Measurements from ENCODE around the gene MT1B. TPM values are rescaled to one million over a fixed set of nuclear protein-coding genes. Genes with fewer than 3 reads are reported as not detected.

Gene MT1B
- total RNA-seq, 1 experiment from 2014 or later: not detected

DNA sequence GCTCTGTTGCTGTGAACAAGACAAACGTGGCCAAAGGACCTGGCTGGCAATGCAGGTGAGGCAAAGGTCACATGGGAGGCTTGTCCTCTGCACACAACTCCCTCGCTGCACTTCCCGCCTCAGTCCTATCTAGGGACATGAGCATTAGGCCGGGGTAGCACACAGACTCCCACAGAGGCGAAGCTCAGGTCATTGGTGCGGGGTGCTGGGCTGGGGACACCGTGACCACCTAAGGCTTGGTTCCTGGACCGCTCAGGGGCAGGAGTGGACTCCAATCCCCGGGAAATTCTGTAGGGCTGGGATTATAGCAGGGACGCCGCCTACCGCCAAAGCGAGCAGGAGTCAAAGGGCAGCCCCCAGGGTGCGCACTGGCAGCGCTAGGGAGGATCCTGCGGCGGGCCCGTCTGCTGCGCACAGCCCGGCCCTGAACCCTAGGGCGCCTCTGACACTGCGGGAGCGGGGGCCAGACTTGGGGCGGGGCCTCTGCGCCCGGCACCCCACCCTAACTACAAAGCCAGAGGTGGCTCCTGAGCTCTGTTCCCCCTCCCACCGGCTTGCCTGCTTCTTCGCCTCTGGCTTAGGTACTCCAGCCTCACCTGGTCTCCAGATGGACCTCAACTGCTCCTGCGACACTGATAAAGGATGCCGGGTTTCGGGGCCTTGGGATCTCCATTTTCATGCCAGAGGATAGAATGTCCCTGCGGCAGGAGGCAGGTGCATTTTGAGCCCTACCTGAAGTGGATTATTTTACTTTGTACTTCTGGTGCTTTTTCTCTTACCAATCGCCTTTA is 3.9 kb upstream of the MT1B start:
- ChIA-PET POLR2A (no interaction called here), RAD21 (ENCODE audit: low non-redundant PET in 1 of 2, low total read pairs in 2 of 2, uncharacterized antibody in 2 of 2, unreplicated experiment in 2 of 2) (no interaction called here), CTCF (no interaction called here)
- Histone ChIP-seq H3K27ac (ENCODE audit: low read depth, low read length) (no peak overlapping the region), H4K20me1 (ENCODE audit: insufficient read depth) (no peaks in the 10 kb centered on the region), H3K4me3 (replicated peaks in 1 of 2; ENCODE audit: low read depth in 1 of 2, low read length in 2 of 2) (no peak overlapping the region), H3K79me2 (ENCODE audit: insufficient read depth, low read length) (no peaks in the 10 kb centered on the region), H3K9ac (ENCODE audit: low read length) (no peak overlapping the region), H3K36me3 (ENCODE audit: control insufficient read depth in 1 of 2, insufficient read depth in 2 of 2, low read length in 2 of 2) (no peaks in the 10 kb centered on the region), H3K27me3 (ENCODE audit: insufficient read depth, low read length) (no peaks in the 10 kb centered on the region), H3K4me2 (ENCODE audit: low read length) (no peak overlapping the region), H3K9me3 (ENCODE audit: control insufficient read depth in 1 of 2, insufficient read depth in 1 of 2, low read depth in 1 of 2, low read length in 2 of 2) (no peaks in the 10 kb centered on the region), H3K9me2 (ENCODE audit: insufficient read depth) (no peaks in the 10 kb centered on the region), H3K4me1 (ENCODE audit: control insufficient read depth in 1 of 2, insufficient read depth in 2 of 2, low read length in 2 of 2) (peaks cover 11 to 23% of the 10 kb centered on the region in 2 experiments), H2AFZ (ENCODE audit: low read depth, low read length, poor library complexity, severe bottlenecking) (no peak overlapping the region)
- no TSS peak for BruUV-seq (replicated peaks)
- DNase-seq (ENCODE audit: low read depth, low spot score) (no peak), ATAC-seq (no peak)
- intact Hi-C loops (cut with micrococcal nuclease): no loop called here
- TF ChIP-seq SRF (IDR thresholded peaks at IDR 0.05; ENCODE audit: low read depth): no peak
- no peak for TF ChIP-seq EZH2phosphoT487 (IDR thresholded peaks at IDR 0.05; ENCODE audit: borderline replicate concordance)
- TF ChIP-seq FOSL1 (IDR thresholded peaks at IDR 0.05; ENCODE audit: low read depth): no peak
- TF ChIP-seq JUND (IDR thresholded peaks at IDR 0.05): no peak
- no peak for TF ChIP-seq EZH2 (IDR thresholded peaks at IDR 0.05)
- no peak for TF ChIP-seq CBX3 (IDR thresholded peaks at IDR 0.05; ENCODE audit: low read depth)
- no peak for TF ChIP-seq EGR1 (IDR thresholded peaks at IDR 0.05; ENCODE audit: low read depth)
- no peak for TF ChIP-seq TCF7L2 (IDR thresholded peaks at IDR 0.05; ENCODE audit: borderline replicate concordance, extremely low read depth, insufficient read depth, insufficient read length)
- TF ChIP-seq SP1 (IDR thresholded peaks at IDR 0.05; ENCODE audit: low read depth): no peak
- TF ChIP-seq ELF1 (IDR thresholded peaks at IDR 0.05; ENCODE audit: borderline replicate concordance, low read depth): no peak
- no peak for TF ChIP-seq ZFX (IDR thresholded peaks at IDR 0.05)
- no peak for TF ChIP-seq POLR2A (IDR thresholded peaks at IDR 0.05; ENCODE audit: borderline replicate concordance, extremely low read depth, insufficient read depth, insufficient read length)
- TF ChIP-seq, protein P1, sequence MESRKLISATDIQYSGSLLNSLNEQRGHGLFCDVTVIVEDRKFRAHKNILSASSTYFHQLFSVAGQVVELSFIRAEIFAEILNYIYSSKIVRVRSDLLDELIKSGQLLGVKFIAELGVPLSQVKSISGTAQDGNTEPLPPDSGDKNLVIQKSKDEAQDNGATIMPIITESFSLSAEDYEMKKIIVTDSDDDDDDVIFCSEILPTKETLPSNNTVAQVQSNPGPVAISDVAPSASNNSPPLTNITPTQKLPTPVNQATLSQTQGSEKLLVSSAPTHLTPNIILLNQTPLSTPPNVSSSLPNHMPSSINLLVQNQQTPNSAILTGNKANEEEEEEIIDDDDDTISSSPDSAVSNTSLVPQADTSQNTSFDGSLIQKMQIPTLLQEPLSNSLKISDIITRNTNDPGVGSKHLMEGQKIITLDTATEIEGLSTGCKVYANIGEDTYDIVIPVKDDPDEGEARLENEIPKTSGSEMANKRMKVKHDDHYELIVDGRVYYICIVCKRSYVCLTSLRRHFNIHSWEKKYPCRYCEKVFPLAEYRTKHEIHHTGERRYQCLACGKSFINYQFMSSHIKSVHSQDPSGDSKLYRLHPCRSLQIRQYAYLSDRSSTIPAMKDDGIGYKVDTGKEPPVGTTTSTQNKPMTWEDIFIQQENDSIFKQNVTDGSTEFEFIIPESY (IDR thresholded peaks at IDR 0.05; ENCODE audit: extremely low read depth, insufficient replicate concordance, low read length): no peak
- TF ChIP-seq, protein P2, sequence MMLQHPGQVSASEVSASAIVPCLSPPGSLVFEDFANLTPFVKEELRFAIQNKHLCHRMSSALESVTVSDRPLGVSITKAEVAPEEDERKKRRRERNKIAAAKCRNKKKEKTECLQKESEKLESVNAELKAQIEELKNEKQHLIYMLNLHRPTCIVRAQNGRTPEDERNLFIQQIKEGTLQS (IDR thresholded peaks at IDR 0.05): no peak
- no peak for TF ChIP-seq ZNF274 (IDR thresholded peaks at IDR 0.05; ENCODE audit: low read depth, low read length)
- TF ChIP-seq, protein P3, sequence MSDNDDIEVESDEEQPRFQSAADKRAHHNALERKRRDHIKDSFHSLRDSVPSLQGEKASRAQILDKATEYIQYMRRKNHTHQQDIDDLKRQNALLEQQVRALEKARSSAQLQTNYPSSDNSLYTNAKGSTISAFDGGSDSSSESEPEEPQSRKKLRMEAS (IDR thresholded peaks at IDR 0.05): no peak
- no peak for TF ChIP-seq YY1 (IDR thresholded peaks at IDR 0.05; ENCODE audit: extremely low read depth, insufficient replicate concordance, low read depth, low read length)
- TF ChIP-seq, protein P4, sequence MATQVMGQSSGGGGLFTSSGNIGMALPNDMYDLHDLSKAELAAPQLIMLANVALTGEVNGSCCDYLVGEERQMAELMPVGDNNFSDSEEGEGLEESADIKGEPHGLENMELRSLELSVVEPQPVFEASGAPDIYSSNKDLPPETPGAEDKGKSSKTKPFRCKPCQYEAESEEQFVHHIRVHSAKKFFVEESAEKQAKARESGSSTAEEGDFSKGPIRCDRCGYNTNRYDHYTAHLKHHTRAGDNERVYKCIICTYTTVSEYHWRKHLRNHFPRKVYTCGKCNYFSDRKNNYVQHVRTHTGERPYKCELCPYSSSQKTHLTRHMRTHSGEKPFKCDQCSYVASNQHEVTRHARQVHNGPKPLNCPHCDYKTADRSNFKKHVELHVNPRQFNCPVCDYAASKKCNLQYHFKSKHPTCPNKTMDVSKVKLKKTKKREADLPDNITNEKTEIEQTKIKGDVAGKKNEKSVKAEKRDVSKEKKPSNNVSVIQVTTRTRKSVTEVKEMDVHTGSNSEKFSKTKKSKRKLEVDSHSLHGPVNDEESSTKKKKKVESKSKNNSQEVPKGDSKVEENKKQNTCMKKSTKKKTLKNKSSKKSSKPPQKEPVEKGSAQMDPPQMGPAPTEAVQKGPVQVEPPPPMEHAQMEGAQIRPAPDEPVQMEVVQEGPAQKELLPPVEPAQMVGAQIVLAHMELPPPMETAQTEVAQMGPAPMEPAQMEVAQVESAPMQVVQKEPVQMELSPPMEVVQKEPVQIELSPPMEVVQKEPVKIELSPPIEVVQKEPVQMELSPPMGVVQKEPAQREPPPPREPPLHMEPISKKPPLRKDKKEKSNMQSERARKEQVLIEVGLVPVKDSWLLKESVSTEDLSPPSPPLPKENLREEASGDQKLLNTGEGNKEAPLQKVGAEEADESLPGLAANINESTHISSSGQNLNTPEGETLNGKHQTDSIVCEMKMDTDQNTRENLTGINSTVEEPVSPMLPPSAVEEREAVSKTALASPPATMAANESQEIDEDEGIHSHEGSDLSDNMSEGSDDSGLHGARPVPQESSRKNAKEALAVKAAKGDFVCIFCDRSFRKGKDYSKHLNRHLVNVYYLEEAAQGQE (IDR thresholded peaks at IDR 0.05; ENCODE audit: low read depth): no peak
- no peak for TF ChIP-seq CEBPB (IDR thresholded peaks at IDR 0.05; ENCODE audit: low read depth)
